ENCODE results near the gene SHH.

The SHH gene

DNA sequence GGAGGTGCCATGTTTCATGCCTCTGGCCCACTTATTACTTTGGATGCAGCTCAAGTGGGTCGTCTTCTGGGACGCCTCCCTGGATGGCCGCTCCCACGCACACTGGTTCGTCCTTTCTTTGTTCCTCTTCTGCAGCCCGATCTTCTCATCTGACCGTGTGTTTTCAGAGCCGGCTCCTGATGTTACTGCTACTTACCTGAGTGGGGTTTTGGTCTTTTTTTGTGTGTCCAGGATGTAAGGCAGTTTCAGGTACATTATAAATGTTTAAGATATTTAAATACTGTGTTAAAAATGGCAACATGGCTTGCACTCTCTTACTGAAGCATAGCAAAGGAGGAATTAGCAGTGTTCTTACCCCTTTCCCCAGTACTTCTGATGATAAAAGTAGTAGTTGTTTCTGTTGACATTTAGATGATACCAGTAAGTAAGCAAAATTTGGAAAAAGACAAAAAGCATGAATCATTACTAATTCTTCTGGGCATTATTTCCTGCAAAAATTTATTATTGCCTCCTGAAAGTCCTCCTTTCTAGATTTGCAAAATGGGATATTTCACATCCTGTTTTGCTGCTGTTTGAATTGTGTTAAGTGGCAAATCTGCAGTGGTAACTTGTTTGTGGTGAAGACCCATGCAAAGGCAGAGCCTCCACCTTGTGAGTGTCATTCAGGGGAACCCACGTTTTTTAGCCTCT, 59.4 kb downstream of the SHH start:
- Histone ChIP-seq H3K27ac (ENCODE audit: extremely low read depth, low read depth, low read length) (no peak overlapping the region), H3K4me3 (ENCODE audit: low read depth, low read length) (no peak overlapping the region), H3K36me3 (ENCODE audit: control insufficient read depth in 2 of 2, insufficient read depth in 1 of 2, low read length in 2 of 2) (peaks cover 0 to 24% of the 10 kb centered on the region in 2 experiments; a peak in 1 of 3 replicates), H3K4me1 (ENCODE audit: control insufficient read depth, insufficient read depth, low read length) (no peaks in the 10 kb centered on the region), H3K9me3 (ENCODE audit: control insufficient read depth, insufficient read depth, low read depth, low read length) (no peaks in the 10 kb centered on the region)
- CTCF ChIA-PET: no interaction called here
- POLR2A ChIA-PET: no interaction called here
- TF ChIP-seq, protein P1, sequence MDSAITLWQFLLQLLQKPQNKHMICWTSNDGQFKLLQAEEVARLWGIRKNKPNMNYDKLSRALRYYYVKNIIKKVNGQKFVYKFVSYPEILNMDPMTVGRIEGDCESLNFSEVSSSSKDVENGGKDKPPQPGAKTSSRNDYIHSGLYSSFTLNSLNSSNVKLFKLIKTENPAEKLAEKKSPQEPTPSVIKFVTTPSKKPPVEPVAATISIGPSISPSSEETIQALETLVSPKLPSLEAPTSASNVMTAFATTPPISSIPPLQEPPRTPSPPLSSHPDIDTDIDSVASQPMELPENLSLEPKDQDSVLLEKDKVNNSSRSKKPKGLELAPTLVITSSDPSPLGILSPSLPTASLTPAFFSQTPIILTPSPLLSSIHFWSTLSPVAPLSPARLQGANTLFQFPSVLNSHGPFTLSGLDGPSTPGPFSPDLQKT (IDR thresholded peaks at IDR 0.05; ENCODE audit: borderline replicate concordance, low read depth, low read length): no peak
- no peak for TF ChIP-seq ZSCAN23 (tag by site-specific recombination; IDR thresholded peaks at IDR 0.05)
- TF ChIP-seq ZNF426 (tag by site-specific recombination; IDR thresholded peaks at IDR 0.05): no peak
- no peak for TF ChIP-seq ZNF266 (tag by site-specific recombination; IDR thresholded peaks at IDR 0.05; ENCODE audit: low read depth)
- no peak for TF ChIP-seq ZNF747 (tag by site-specific recombination; IDR thresholded peaks at IDR 0.05)
- TF ChIP-seq, protein P2, sequence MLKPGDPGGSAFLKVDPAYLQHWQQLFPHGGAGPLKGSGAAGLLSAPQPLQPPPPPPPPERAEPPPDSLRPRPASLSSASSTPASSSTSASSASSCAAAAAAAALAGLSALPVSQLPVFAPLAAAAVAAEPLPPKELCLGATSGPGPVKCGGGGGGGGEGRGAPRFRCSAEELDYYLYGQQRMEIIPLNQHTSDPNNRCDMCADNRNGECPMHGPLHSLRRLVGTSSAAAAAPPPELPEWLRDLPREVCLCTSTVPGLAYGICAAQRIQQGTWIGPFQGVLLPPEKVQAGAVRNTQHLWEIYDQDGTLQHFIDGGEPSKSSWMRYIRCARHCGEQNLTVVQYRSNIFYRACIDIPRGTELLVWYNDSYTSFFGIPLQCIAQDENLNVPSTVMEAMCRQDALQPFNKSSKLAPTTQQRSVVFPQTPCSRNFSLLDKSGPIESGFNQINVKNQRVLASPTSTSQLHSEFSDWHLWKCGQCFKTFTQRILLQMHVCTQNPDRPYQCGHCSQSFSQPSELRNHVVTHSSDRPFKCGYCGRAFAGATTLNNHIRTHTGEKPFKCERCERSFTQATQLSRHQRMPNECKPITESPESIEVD (tag by site-specific recombination; IDR thresholded peaks at IDR 0.05): no peak
- no peak for TF ChIP-seq ZNF223 (tag by site-specific recombination; IDR thresholded peaks at IDR 0.05)
- TF ChIP-seq ZNF175 (tag by site-specific recombination; IDR thresholded peaks at IDR 0.05): no peak
- no peak for TF ChIP-seq ZFP69B (tag by site-specific recombination; IDR thresholded peaks at IDR 0.05)
- TF ChIP-seq BCL11A (tag by site-specific recombination; IDR thresholded peaks at IDR 0.05; ENCODE audit: low read depth): no peak
- TF ChIP-seq SALL2 (tag by site-specific recombination; IDR thresholded peaks at IDR 0.05; ENCODE audit: borderline replicate concordance): no peak
- TF ChIP-seq ZNF76 (tag by site-specific recombination; IDR thresholded peaks at IDR 0.05; ENCODE audit: borderline replicate concordance, low read depth): no peak
- TF ChIP-seq, protein P3, sequence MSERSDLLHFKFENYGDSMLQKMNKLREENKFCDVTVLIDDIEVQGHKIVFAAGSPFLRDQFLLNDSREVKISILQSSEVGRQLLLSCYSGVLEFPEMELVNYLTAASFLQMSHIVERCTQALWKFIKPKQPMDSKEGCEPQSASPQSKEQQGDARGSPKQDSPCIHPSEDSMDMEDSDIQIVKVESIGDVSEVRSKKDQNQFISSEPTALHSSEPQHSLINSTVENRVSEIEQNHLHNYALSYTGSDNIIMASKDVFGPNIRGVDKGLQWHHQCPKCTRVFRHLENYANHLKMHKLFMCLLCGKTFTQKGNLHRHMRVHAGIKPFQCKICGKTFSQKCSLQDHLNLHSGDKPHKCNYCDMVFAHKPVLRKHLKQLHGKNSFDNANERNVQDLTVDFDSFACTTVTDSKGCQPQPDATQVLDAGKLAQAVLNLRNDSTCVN (tag by site-specific recombination; optimal IDR thresholded peaks at IDR 0.05): no peak
- TF ChIP-seq ZNF394 (tag by site-specific recombination; IDR thresholded peaks at IDR 0.05; ENCODE audit: borderline replicate concordance): no peak

DNA sequence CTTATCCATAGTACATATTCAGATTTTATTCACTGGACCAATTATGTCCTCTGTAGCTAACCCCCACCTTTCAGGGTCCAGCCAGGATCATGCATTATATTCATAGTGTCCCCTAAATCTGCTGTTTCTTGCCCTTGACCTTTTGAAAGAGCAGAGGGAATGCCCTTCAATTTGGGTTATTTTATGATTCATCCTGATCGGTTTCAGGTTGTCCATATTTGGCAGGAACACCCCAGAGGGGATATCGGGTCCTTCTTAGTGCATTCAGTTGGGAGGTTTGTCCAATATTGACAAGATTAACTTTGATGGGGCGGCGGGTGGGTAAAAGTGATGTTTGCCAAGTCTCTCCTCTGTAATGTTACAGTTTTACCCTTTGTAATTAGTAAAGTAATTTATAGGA, 60.9 kb downstream of the SHH start:
- Histone ChIP-seq H3K27ac (ENCODE audit: extremely low read depth, low read depth, low read length) (no peak overlapping the region), H3K4me3 (ENCODE audit: low read depth, low read length) (no peak overlapping the region), H3K36me3 (ENCODE audit: control insufficient read depth in 2 of 2, insufficient read depth in 1 of 2, low read length in 2 of 2) (peaks cover 0 to 25% of the 10 kb centered on the region in 2 experiments; a peak in 1 of 3 replicates), H3K9me3 (ENCODE audit: control insufficient read depth, insufficient read depth, low read depth, low read length) (no peaks in the 10 kb centered on the region), H3K4me1 (ENCODE audit: control insufficient read depth, insufficient read depth, low read length) (no peaks in the 10 kb centered on the region)
- CTCF ChIA-PET: interaction anchor here (1.3 kb wide), 1 partner anchor 153 kb away, joined by 7 read pairs; no protein-coding TSS in a partner anchor
- POLR2A ChIA-PET: no interaction called here
- TF ChIP-seq ZNF624 (tag by site-specific recombination; IDR thresholded peaks at IDR 0.05) (no peak), GLI4 (tag by site-specific recombination; IDR thresholded peaks at IDR 0.05) (no peak), ZEB2 (tag by site-specific recombination; IDR thresholded peaks at IDR 0.05) (no peak), ZNF423 (tag by site-specific recombination; IDR thresholded peaks at IDR 0.05) (no peak), ZNF510 (tag by site-specific recombination; IDR thresholded peaks at IDR 0.05; ENCODE audit: insufficient replicate concordance) (no peak), ZFHX2 (tag by site-specific recombination; conservative IDR thresholded peaks at IDR 0.05) (no peak)
- TF ChIP-seq, protein P4, sequence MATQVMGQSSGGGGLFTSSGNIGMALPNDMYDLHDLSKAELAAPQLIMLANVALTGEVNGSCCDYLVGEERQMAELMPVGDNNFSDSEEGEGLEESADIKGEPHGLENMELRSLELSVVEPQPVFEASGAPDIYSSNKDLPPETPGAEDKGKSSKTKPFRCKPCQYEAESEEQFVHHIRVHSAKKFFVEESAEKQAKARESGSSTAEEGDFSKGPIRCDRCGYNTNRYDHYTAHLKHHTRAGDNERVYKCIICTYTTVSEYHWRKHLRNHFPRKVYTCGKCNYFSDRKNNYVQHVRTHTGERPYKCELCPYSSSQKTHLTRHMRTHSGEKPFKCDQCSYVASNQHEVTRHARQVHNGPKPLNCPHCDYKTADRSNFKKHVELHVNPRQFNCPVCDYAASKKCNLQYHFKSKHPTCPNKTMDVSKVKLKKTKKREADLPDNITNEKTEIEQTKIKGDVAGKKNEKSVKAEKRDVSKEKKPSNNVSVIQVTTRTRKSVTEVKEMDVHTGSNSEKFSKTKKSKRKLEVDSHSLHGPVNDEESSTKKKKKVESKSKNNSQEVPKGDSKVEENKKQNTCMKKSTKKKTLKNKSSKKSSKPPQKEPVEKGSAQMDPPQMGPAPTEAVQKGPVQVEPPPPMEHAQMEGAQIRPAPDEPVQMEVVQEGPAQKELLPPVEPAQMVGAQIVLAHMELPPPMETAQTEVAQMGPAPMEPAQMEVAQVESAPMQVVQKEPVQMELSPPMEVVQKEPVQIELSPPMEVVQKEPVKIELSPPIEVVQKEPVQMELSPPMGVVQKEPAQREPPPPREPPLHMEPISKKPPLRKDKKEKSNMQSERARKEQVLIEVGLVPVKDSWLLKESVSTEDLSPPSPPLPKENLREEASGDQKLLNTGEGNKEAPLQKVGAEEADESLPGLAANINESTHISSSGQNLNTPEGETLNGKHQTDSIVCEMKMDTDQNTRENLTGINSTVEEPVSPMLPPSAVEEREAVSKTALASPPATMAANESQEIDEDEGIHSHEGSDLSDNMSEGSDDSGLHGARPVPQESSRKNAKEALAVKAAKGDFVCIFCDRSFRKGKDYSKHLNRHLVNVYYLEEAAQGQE (tag by site-specific recombination; IDR thresholded peaks at IDR 0.05): no peak
- TF ChIP-seq, protein P5, sequence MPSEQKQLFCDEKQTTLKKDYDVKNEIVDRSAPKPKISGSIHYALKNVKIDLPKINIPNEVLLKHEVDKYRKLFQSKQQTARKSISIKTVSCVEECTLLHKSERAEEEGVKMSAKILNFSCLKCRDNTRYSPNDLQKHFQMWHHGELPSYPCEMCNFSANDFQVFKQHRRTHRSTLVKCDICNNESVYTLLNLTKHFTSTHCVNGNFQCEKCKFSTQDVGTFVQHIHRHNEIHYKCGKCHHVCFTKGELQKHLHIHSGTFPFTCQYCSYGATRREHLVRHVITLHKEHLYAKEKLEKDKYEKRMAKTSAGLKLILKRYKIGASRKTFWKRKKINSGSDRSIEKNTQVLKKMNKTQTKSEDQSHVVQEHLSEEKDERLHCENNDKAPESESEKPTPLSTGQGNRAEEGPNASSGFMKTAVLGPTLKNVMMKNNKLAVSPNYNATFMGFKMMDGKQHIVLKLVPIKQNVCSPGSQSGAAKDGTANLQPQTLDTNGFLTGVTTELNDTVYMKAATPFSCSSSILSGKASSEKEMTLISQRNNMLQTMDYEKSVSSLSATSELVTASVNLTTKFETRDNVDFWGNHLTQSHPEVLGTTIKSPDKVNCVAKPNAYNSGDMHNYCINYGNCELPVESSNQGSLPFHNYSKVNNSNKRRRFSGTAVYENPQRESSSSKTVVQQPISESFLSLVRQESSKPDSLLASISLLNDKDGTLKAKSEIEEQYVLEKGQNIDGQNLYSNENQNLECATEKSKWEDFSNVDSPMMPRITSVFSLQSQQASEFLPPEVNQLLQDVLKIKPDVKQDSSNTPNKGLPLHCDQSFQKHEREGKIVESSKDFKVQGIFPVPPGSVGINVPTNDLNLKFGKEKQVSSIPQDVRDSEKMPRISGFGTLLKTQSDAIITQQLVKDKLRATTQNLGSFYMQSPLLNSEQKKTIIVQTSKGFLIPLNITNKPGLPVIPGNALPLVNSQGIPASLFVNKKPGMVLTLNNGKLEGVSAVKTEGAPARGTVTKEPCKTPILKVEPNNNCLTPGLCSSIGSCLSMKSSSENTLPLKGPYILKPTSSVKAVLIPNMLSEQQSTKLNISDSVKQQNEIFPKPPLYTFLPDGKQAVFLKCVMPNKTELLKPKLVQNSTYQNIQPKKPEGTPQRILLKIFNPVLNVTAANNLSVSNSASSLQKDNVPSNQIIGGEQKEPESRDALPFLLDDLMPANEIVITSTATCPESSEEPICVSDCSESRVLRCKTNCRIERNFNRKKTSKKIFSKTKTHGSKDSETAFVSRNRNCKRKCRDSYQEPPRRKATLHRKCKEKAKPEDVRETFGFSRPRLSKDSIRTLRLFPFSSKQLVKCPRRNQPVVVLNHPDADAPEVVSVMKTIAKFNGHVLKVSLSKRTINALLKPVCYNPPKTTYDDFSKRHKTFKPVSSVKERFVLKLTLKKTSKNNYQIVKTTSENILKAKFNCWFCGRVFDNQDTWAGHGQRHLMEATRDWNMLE (tag by site-specific recombination; conservative IDR thresholded peaks at IDR 0.05; ENCODE audit: low read depth): no peak
